Mammary epithelial cell (primary cell): ENCODE data around the gene SNX9.

Source experiments
- EZH2 ChIP-seq: IDR thresholded peaks from 2 replicates; pipeline ENCODE4 v1.6.1; 2012; ENCODE audit warnings: low read length, inconsistent platforms, borderline replicate concordance
- TF ChIP-seq, protein P1 (sequence below), 2 donors: IDR thresholded peaks in 1 of 2; conservative IDR thresholded peaks in 1 of 2; 2 replicates each; pipeline ENCODE4 v1.5.1; 2011 to 2012; ENCODE audit warnings: inconsistent platforms in 2 of 2, low read length in 2 of 2, mild to moderate bottlenecking in 2 of 2, control low read depth in 1 of 2, low read depth in 1 of 2; ENCODE audit not compliant: insufficient read depth in 1 of 2; ENCODE audit errors: extremely low read depth in 1 of 2

- TF ChIP-seq, protein P1, sequence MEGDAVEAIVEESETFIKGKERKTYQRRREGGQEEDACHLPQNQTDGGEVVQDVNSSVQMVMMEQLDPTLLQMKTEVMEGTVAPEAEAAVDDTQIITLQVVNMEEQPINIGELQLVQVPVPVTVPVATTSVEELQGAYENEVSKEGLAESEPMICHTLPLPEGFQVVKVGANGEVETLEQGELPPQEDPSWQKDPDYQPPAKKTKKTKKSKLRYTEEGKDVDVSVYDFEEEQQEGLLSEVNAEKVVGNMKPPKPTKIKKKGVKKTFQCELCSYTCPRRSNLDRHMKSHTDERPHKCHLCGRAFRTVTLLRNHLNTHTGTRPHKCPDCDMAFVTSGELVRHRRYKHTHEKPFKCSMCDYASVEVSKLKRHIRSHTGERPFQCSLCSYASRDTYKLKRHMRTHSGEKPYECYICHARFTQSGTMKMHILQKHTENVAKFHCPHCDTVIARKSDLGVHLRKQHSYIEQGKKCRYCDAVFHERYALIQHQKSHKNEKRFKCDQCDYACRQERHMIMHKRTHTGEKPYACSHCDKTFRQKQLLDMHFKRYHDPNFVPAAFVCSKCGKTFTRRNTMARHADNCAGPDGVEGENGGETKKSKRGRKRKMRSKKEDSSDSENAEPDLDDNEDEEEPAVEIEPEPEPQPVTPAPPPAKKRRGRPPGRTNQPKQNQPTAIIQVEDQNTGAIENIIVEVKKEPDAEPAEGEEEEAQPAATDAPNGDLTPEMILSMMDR (conservative IDR thresholded peaks at IDR 0.05 in 1 of 2, IDR thresholded peaks at IDR 0.05 in 1 of 2; ENCODE audit: extremely low read depth in 1 of 2, insufficient read depth in 1 of 2, low read depth in 1 of 2, low read length in 2 of 2) = no peak
- no peak for TF ChIP-seq EZH2
Observed at GRCh38 chr6:157937318-157937717, 114.3 kb downstream of the SNX9 start.
